ENCODE results near the gene MAGI3.

- no peak for TF ChIP-seq CTCF (IDR thresholded peaks at IDR 0.05)
- TF ChIP-seq POLR2A (IDR thresholded peaks at IDR 0.05) = no peak
Measured at GRCh38 chr1:113416496-113416895, 26.2 kb downstream of the MAGI3 start.
